Measurements from ENCODE around the gene ISCU.
A peak's percentile ranks its signal among the peaks of the same experiment; 100 is the strongest.

GRCh38 chr12:108514468-108514972 lies 47.9 kb upstream of the ISCU start:
- TF ChIP-seq PAX5 (IDR thresholded peaks at IDR 0.05; ENCODE audit: insufficient read depth, low read length, severe bottlenecking) = no peak
- TF ChIP-seq POLR2AphosphoS5 (IDR thresholded peaks at IDR 0.05; ENCODE audit: low read depth, low read length) = no peak
- TF ChIP-seq POLR2A (IDR thresholded peaks at IDR 0.05; ENCODE audit: low read depth, low read length) = no peak
- no peak for TF ChIP-seq SPI1 (IDR thresholded peaks at IDR 0.05; ENCODE audit: low read depth, low read length)
- 0 out of 2 replicates have a peak, but pooled peaks have one; percentile 1 for TF ChIP-seq TAF1 (IDR thresholded peaks at IDR 0.05; ENCODE audit: low read depth, low read length)
- no peak for TF ChIP-seq POU2F2 (IDR thresholded peaks at IDR 0.05; ENCODE audit: low read depth, low read length)
